PFSK-1 (cell line): ENCODE data around the gene BRMS1.

Source experiments
- FOXP2 ChIP-seq: optimal IDR thresholded peaks from 2 replicates; pipeline ENCODE3; 2011; ENCODE audit warnings: borderline replicate concordance, control low read depth, inconsistent platforms; ENCODE audit not compliant: insufficient read depth; ENCODE audit errors: extremely low read length, extremely low read depth
- POLR2AphosphoS5 ChIP-seq: IDR thresholded peaks from 2 replicates; pipeline ENCODE4 v1.6.1; 2012; ENCODE audit warnings: low read depth, mild to moderate bottlenecking, control low read depth, low read length, moderate library complexity
- REST ChIP-seq, 2 experiments: IDR thresholded peaks; 2 replicates each; pipeline versions ENCODE4 v1.6.1 to v1.8.0; 2011 to 2012; ENCODE audit warnings: low read depth in 2 of 2, low read length in 2 of 2, control low read depth in 1 of 2, inconsistent platforms in 1 of 2, mild to moderate bottlenecking in 1 of 2, moderate library complexity in 1 of 2; ENCODE audit not compliant: insufficient read depth in 1 of 2
- SIN3A ChIP-seq: IDR thresholded peaks from 2 replicates; pipeline ENCODE4 v1.6.1; 2012; ENCODE audit warnings: mild to moderate bottlenecking, low read length, moderate library complexity, borderline replicate concordance; ENCODE audit not compliant: insufficient read depth
- TAF1 ChIP-seq: IDR thresholded peaks from 2 replicates; pipeline ENCODE4 v1.6.1; 2012; ENCODE audit warnings: low read length, control low read depth, borderline replicate concordance; ENCODE audit not compliant: insufficient read depth

Gene BRMS1

GRCh38 chr11:66363187-66363601 lies 18.3 kb upstream of the BRMS1 start:
- no peak for TF ChIP-seq FOXP2
- TF ChIP-seq SIN3A, result no peak
- no peak for TF ChIP-seq POLR2AphosphoS5
- TF ChIP-seq REST (IDR thresholded peaks at IDR 0.05; ENCODE audit: insufficient read depth in 1 of 2, low read depth in 2 of 2, low read length in 2 of 2), result no peak
- no peak for TF ChIP-seq TAF1

- TF ChIP-seq TAF1 (no peak), POLR2AphosphoS5 (peak; percentile 47; the same call in 1 of the 2 replicates), REST (IDR thresholded peaks at IDR 0.05; ENCODE audit: insufficient read depth in 1 of 2, low read depth in 2 of 2, low read length in 2 of 2) (no peak), FOXP2 (no peak), SIN3A (no peak)
Measured at GRCh38 chr11:66362481-66363147, 17.7 kb upstream of the BRMS1 start.

- TF ChIP-seq POLR2AphosphoS5 (no peak), TAF1 (no peak), REST (IDR thresholded peaks at IDR 0.05; ENCODE audit: insufficient read depth in 1 of 2, low read depth in 2 of 2, low read length in 2 of 2) (no peak), FOXP2 (no peak), SIN3A (no peak)
Measured at GRCh38 chr11:66361502-66361941, 16.6 kb upstream of the BRMS1 start.

GRCh38 chr11:66360406-66361073 lies 15.6 kb upstream of the BRMS1 start:
- TF ChIP-seq SIN3A, result no peak
- no peak for TF ChIP-seq POLR2AphosphoS5
- TF ChIP-seq FOXP2, result no peak
- TF ChIP-seq REST (IDR thresholded peaks at IDR 0.05; ENCODE audit: insufficient read depth in 1 of 2, low read depth in 2 of 2, low read length in 2 of 2), result no peak
- no peak for TF ChIP-seq TAF1
